CD4-positive, alpha-beta T cell (primary cell): Measurements from ENCODE around the gene PLXDC2. TPM values are rescaled to one million over a fixed set of nuclear protein-coding genes. Genes with fewer than 3 reads are reported as not detected.

Experiments used
- ATAC-seq: fragments of 200-7000 bp; cut with Tn5 transposase; one replicate; pipeline ENCODE4 v1.10.0; 2022; ENCODE audit warnings: mild to moderate bottlenecking; ENCODE audit not compliant: poor library complexity
- CTCF ChIA-PET: fragments of 350-600 bp; sonication (Branson Sonifier 250); formaldehyde crosslinking; loops from one replicate; lab custom pipeline; 2021; ENCODE audit warnings: antibody characterized with exemption, inconsistent platforms; lab: Charles Lee
- POLR2A ChIA-PET: fragments of 350-600 bp; sonication (Branson Sonifier 250); formaldehyde crosslinking; loops from one replicate; lab custom pipeline; 2021; ENCODE audit warnings: antibody characterized with exemption, inconsistent platforms; lab: Charles Lee
- DNase-seq, 14 experiments: peaks; one replicate each; pipeline ENCODE4 v3.0.0-alpha.2; 2013 to 2020; ENCODE audit warnings: mixed read lengths in 2 of 14
- H3K27ac ChIP-seq, 2 donors: one replicate each; pipeline versions ENCODE4 v1.5.1 to v1.7.0; 2013; ENCODE audit warnings: low read length in 2 of 2, low read depth in 1 of 2, mild to moderate bottlenecking in 1 of 2
- H3K27me3 ChIP-seq, 2 experiments: 1 replicate in 1 of 2; 2 replicates in 1 of 2; pipeline versions ENCODE4 v1.6.1 to v1.7.0; 2013; ENCODE audit warnings: low read length in 2 of 2, control low read depth in 1 of 2, mild to moderate bottlenecking in 1 of 2, moderate library complexity in 1 of 2; ENCODE audit not compliant: insufficient read depth in 2 of 2, control insufficient read depth in 1 of 2
- H3K36me3 ChIP-seq: one replicate; pipeline ENCODE4 v1.6.1; 2013; ENCODE audit warnings: low read length, control low read depth; ENCODE audit not compliant: insufficient read depth
- H3K4me1 ChIP-seq: one replicate; pipeline ENCODE4 v1.6.1; 2013; ENCODE audit warnings: low read length, control low read depth; ENCODE audit not compliant: insufficient read depth
- H3K4me3 ChIP-seq: one replicate; pipeline ENCODE4 v1.5.1; 2013; ENCODE audit warnings: mild to moderate bottlenecking, low read length, moderate library complexity
- H3K9me3 ChIP-seq, 2 experiments: 1 replicate in 1 of 2; 2 replicates in 1 of 2; pipeline versions ENCODE4 v1.6.1 to v1.7.0; 2013; ENCODE audit warnings: low read length in 2 of 2, mild to moderate bottlenecking in 2 of 2, control low read depth in 1 of 2, moderate library complexity in 1 of 2; ENCODE audit not compliant: control insufficient read depth in 1 of 2, insufficient read depth in 1 of 2
- H3K27ac Mint-ChIP-seq: one replicate; pipeline ENCODE4 v1.8.0; 2020; ENCODE audit warnings: mixed read lengths
- H3K27me3 Mint-ChIP-seq: one replicate; pipeline ENCODE4 v1.8.0; 2021; ENCODE audit warnings: mixed read lengths
- H3K36me3 Mint-ChIP-seq: one replicate; pipeline ENCODE4 v1.8.0; 2021; ENCODE audit warnings: low read depth, mixed read lengths
- H3K4me1 Mint-ChIP-seq: one replicate; pipeline ENCODE4 v1.8.0; 2021; ENCODE audit warnings: low read depth, mixed read lengths
- H3K4me3 Mint-ChIP-seq: one replicate; pipeline ENCODE4 v1.8.0; 2020; ENCODE audit warnings: mild to moderate bottlenecking, mixed read lengths
- H3K9me3 Mint-ChIP-seq: one replicate; pipeline ENCODE4 v1.8.0; 2020; ENCODE audit warnings: mixed read lengths
- intact Hi-C, 2 experiments: fragments of 100-400 bp; cut with DNase I in 1 of 2; cut with micrococcal nuclease in 1 of 2; formaldehyde crosslinking; loops; one replicate each; pipeline versions ENCODE4 v1.15.1 to v1.9.0; 2023 to 2025; cut with DNase I, micrococcal nuclease
- total RNA-seq, 174 experiments: library from RNA in 2 of 174; stranded (reverse) in 2 of 174; gene quantifications; one replicate each; pipeline ENCODE4 v1.2.3 and lab custom pipeline; 2021 to 2026
- TF ChIP-seq, protein P1 (sequence below): fragments of 200-600 bp; IDR thresholded peaks from one replicate; pipeline ENCODE4 v1.8.0; 2022; ENCODE audit warnings: antibody characterized with exemption, mild to moderate bottlenecking

The PLXDC2 gene
- total RNA-seq, 2 experiments from 2014 or later, result 0.41 to 0.61 TPM

DNA sequence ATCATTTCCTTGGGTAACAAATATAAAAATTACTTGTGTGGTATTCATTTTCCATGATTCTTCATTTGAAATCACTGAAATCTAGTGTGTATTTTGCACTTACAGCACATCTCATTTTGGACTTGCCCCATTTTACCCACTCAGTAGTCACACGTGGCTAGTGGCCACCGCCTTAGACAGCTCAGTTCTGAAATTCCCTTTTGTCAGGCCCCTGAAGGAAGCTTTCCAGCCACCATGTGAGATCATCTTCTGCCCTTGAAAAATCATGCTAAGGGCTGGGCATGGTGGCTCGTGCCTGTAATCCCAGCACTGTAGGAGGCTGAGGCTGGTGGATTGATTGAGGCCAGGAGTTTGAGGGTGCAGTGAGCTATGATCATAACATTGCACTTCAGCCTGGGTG, 79.3 kb downstream of the PLXDC2 start:
- H3K4me1 Mint-ChIP-seq, result no peaks in the 10 kb centered on the region
- ChIA-PET POLR2A (no interaction called here), CTCF (no interaction called here)
- no peak overlapping the region for H3K27ac Mint-ChIP-seq
- H3K27me3 ChIP-seq, result no peaks in the 10 kb centered on the region
- DNase-seq, result no peak
- TF ChIP-seq, protein P1, sequence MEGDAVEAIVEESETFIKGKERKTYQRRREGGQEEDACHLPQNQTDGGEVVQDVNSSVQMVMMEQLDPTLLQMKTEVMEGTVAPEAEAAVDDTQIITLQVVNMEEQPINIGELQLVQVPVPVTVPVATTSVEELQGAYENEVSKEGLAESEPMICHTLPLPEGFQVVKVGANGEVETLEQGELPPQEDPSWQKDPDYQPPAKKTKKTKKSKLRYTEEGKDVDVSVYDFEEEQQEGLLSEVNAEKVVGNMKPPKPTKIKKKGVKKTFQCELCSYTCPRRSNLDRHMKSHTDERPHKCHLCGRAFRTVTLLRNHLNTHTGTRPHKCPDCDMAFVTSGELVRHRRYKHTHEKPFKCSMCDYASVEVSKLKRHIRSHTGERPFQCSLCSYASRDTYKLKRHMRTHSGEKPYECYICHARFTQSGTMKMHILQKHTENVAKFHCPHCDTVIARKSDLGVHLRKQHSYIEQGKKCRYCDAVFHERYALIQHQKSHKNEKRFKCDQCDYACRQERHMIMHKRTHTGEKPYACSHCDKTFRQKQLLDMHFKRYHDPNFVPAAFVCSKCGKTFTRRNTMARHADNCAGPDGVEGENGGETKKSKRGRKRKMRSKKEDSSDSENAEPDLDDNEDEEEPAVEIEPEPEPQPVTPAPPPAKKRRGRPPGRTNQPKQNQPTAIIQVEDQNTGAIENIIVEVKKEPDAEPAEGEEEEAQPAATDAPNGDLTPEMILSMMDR, result no peak
- no peaks in the 10 kb centered on the region for H3K4me1 ChIP-seq
- peaks cover 0 to 8% of the 10 kb centered on the region in 2 experiments for H3K9me3 ChIP-seq
- no peak overlapping the region for H3K4me3 ChIP-seq
- H3K36me3 ChIP-seq, result no peaks in the 10 kb centered on the region
- peaks cover 6% of the 10 kb centered on the region for H3K9me3 Mint-ChIP-seq
- H3K36me3 Mint-ChIP-seq, result no peaks in the 10 kb centered on the region
- ATAC-seq, result no peak
- intact Hi-C loops, result no loop called here
- H3K4me3 Mint-ChIP-seq, result no peak overlapping the region
- no peak overlapping the region for H3K27ac ChIP-seq
- no peaks in the 10 kb centered on the region for H3K27me3 Mint-ChIP-seq

DNA sequence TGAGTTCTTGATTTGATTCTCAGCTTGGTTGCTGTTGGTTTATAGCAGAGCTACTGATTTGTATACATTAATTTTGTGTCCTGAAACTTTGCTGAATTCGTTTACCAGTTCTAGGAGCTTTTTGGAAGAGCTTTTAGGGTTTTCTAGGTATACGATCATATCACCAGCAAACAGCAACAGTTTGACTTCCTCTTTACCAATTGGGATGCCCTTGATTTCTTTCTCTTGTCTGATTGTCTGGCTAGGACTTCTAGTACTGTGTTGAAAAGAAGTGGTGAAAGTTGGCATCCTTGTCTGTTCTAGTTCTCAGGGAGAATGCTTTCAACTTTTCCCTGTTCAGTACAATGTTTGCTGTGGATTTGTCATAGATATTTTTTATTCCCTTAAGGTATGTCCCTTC, 86.2 kb downstream of the PLXDC2 start:
- H3K4me1 Mint-ChIP-seq, result no peaks in the 10 kb centered on the region
- CTCF ChIA-PET, result no interaction called here

DNA sequence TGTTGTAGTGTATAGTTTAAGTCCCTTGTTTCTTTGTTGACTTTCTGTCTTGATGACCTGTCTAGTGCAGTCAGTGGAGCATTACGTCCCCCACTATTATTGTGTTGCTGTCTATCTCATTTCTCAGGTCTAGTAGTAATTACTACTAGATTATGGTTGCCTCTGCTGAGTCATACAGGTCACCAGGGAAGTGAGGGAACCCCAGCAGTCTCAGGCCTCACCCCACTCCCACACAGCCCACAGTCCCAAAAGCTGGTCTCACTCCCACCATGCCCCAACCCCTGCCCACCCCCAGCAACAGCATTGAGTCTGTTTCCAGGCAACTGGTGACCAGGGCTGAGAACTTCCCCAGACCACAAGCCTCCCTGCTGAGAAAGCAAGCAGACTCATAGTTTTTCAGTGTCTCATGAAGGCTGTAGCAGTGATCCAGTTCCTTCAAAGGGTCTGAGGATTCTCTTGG, 88.0 kb downstream of the PLXDC2 start:
- CTCF ChIA-PET, result no interaction called here
- DNase-seq (no peak), ATAC-seq (no peak)
- H3K4me3 ChIP-seq, result no peak overlapping the region
- TF ChIP-seq, protein P1, result no peak
- no peaks in the 10 kb centered on the region for H3K4me1 ChIP-seq
- no peak overlapping the region for H3K27ac ChIP-seq
- no peaks in the 10 kb centered on the region for H3K36me3 Mint-ChIP-seq
- H3K4me1 Mint-ChIP-seq, result no peaks in the 10 kb centered on the region
- H3K4me3 Mint-ChIP-seq, result no peak overlapping the region
- intact Hi-C loops, result no loop called here
- no peaks in the 10 kb centered on the region for H3K36me3 ChIP-seq
- no peak overlapping the region for H3K27ac Mint-ChIP-seq
- H3K9me3 Mint-ChIP-seq, result peaks cover 4% of the 10 kb centered on the region
- no peaks in the 10 kb centered on the region for H3K27me3 ChIP-seq
- POLR2A ChIA-PET, result no interaction called here
- no peaks in the 10 kb centered on the region for H3K9me3 ChIP-seq
- H3K27me3 Mint-ChIP-seq, result no peaks in the 10 kb centered on the region

More for the DNA sequence above, 86.2 kb downstream of the PLXDC2 start:
- Mint-ChIP-seq H3K27ac (no peak overlapping the region), H3K36me3 (no peaks in the 10 kb centered on the region), H3K9me3 (peaks cover 4% of the 10 kb centered on the region), H3K27me3 (no peaks in the 10 kb centered on the region), H3K4me3 (no peak overlapping the region)
- Histone ChIP-seq H3K27ac (no peak overlapping the region), H3K4me3 (no peak overlapping the region), H3K36me3 (no peaks in the 10 kb centered on the region), H3K9me3 (no peaks in the 10 kb centered on the region), H3K4me1 (no peaks in the 10 kb centered on the region), H3K27me3 (no peaks in the 10 kb centered on the region)
- intact Hi-C loops, result no loop called here
- POLR2A ChIA-PET, result no interaction called here
- DNase-seq (no peak), ATAC-seq (no peak)
- TF ChIP-seq, protein P1, result no peak
